DND-41 (cell line): ENCODE data around the gene ORM1.

ENCODE experiments used
- CTCF ChIP-seq: IDR thresholded peaks from 2 replicates; pipeline ENCODE4 v1.5.1; 2012; ENCODE audit warnings: borderline replicate concordance, low read length, moderate library complexity, mild to moderate bottlenecking; ENCODE audit not compliant: poor library complexity, severe bottlenecking; ENCODE audit errors: extremely low read depth
- EZH2 ChIP-seq: IDR thresholded peaks from 3 replicates; pipeline ENCODE4 v1.6.1; 2012; ENCODE audit warnings: borderline replicate concordance, low read depth, mild to moderate bottlenecking, moderate library complexity, low read length, inconsistent platforms; ENCODE audit not compliant: severe bottlenecking

GRCh38 chr9:114348906-114349482 lies 26.1 kb downstream of the ORM1 start:
- TF ChIP-seq CTCF, result no peak
- no peak for TF ChIP-seq EZH2
